Neural cell (in vitro differentiated cells): ENCODE data around the gene TNS3. TPM values are rescaled to one million over a fixed set of nuclear protein-coding genes. Genes with fewer than 3 reads are reported as not detected.

Experiments
- H2AFZ ChIP-seq: fragments of 200-600, 300-800 bp; sonication (generic), shearing (Covaris generic); 2 replicates; pipeline ENCODE4 v1.6.0; 2014; ENCODE audit warnings: low read depth, mild to moderate bottlenecking, antibody characterized with exemption, low read length, moderate library complexity
- H3F3A ChIP-seq: fragments of 200-600 bp; shearing (Covaris generic); 2 replicates; pipeline ENCODE4 v1.6.1; 2016; ENCODE audit warnings: mild to moderate bottlenecking, moderate library complexity, mixed read lengths, antibody characterized with exemption, low read length; ENCODE audit not compliant: insufficient read depth, poor library complexity, severe bottlenecking
- H3K27ac ChIP-seq: fragments of 200-600, 300-800 bp; sonication (generic), shearing (Covaris generic); 2 replicates; pipeline ENCODE4 v1.5.1; 2014; ENCODE audit warnings: mild to moderate bottlenecking, low read length, moderate library complexity
- H3K27me3 ChIP-seq: fragments of 300-800, 200-600 bp; sonication (generic), shearing (Covaris generic); 2 replicates; pipeline ENCODE4 v1.6.0; 2014; ENCODE audit warnings: mild to moderate bottlenecking, low read depth, low read length, moderate library complexity; ENCODE audit not compliant: insufficient read depth
- H3K36me3 ChIP-seq: fragments of 300-800, 200-600 bp; sonication (generic), shearing (Covaris generic); 2 replicates; pipeline ENCODE4 v1.5.1; 2014; ENCODE audit warnings: mild to moderate bottlenecking, antibody characterized with exemption, low read length, moderate library complexity; ENCODE audit not compliant: insufficient read depth
- H3K4me2 ChIP-seq: fragments of 300-800, 200-600 bp; sonication (generic), shearing (Covaris generic); 2 replicates; pipeline ENCODE4 v1.6.0; 2014; ENCODE audit warnings: mild to moderate bottlenecking, low read length
- H3K4me3 ChIP-seq: fragments of 300-800, 200-600 bp; sonication (generic), shearing (Covaris generic); 2 replicates; pipeline ENCODE4 v1.5.1; 2014; ENCODE audit warnings: mild to moderate bottlenecking, low read length, moderate library complexity
- H3K79me2 ChIP-seq: fragments of 200-600 bp; shearing (Covaris generic); replicated peaks from 2 replicates; pipeline ENCODE4 v1.6.0; 2014; ENCODE audit warnings: mild to moderate bottlenecking, low read length, moderate library complexity; ENCODE audit not compliant: insufficient read depth
- H3K9ac ChIP-seq: fragments of 300-800, 200-600 bp; sonication (generic), shearing (Covaris generic); 2 replicates; pipeline ENCODE4 v1.6.1; 2016; ENCODE audit warnings: mild to moderate bottlenecking, low read length, mixed read lengths
- H3K9me2 ChIP-seq: fragments of 200-600 bp; shearing (Covaris generic); 2 replicates; pipeline ENCODE4 v1.6.1; 2016; ENCODE audit warnings: mild to moderate bottlenecking, low read length, mixed read lengths; ENCODE audit not compliant: insufficient read depth
- H3K9me3 ChIP-seq: fragments of 200-600, 300-800 bp; sonication (generic), shearing (Covaris generic); 2 replicates; pipeline ENCODE4 v1.6.1; 2016; ENCODE audit warnings: mild to moderate bottlenecking, mixed run types, low read length, moderate library complexity, mixed read lengths
- H4K20me1 ChIP-seq: fragments of 200-600 bp; shearing (Covaris generic); 2 replicates; pipeline ENCODE4 v1.6.1; 2016; ENCODE audit warnings: mild to moderate bottlenecking, mixed run types; ENCODE audit not compliant: insufficient read depth
- CTCF ChIP-seq: fragments of 450-650 bp; IDR thresholded peaks from 2 replicates; pipeline ENCODE4 v1.5.1; 2014; ENCODE audit warnings: antibody characterized with exemption, mild to moderate bottlenecking, moderate library complexity; ENCODE audit not compliant: poor library complexity, severe bottlenecking
- EP300 ChIP-seq: fragments of 450-650 bp; conservative IDR thresholded peaks from 2 replicates; pipeline ENCODE4 v1.6.1; 2014; ENCODE audit warnings: antibody characterized with exemption, mild to moderate bottlenecking, moderate library complexity; ENCODE audit not compliant: poor library complexity, severe bottlenecking
- EZH2 ChIP-seq: fragments of 200-600, 300-800 bp; shearing (Covaris generic), sonication (generic); IDR thresholded peaks from 2 replicates; pipeline ENCODE4 v1.6.1; 2014; ENCODE audit warnings: antibody characterized with exemption, low read length, borderline replicate concordance, mild to moderate bottlenecking; ENCODE audit not compliant: insufficient read depth, poor library complexity, severe bottlenecking
- MXI1 ChIP-seq: fragments of 450-650 bp; conservative IDR thresholded peaks from 2 replicates; pipeline ENCODE4 v1.6.1; 2014; ENCODE audit warnings: antibody characterized with exemption, mild to moderate bottlenecking; ENCODE audit not compliant: poor library complexity, severe bottlenecking
- POLR2AphosphoS5 ChIP-seq: IDR thresholded peaks from 2 replicates; pipeline ENCODE4 v1.6.1; 2012
- RAD21 ChIP-seq: fragments of 450-650 bp; conservative IDR thresholded peaks from 2 replicates; pipeline ENCODE4 v1.6.1; 2014; ENCODE audit warnings: antibody characterized with exemption, mild to moderate bottlenecking, moderate library complexity
- REST ChIP-seq: IDR thresholded peaks from 2 replicates; pipeline ENCODE4 v1.6.1; 2012; ENCODE audit warnings: borderline replicate concordance
- SMC3 ChIP-seq: fragments of 450-650 bp; conservative IDR thresholded peaks from 2 replicates; pipeline ENCODE4 v1.6.1; 2014; ENCODE audit warnings: antibody characterized with exemption, mild to moderate bottlenecking, moderate library complexity; ENCODE audit not compliant: poor library complexity
- TAF1 ChIP-seq: IDR thresholded peaks from 2 replicates; pipeline ENCODE4 v1.6.1; 2012; ENCODE audit warnings: low read depth
- polyA plus RNA-seq: library from polyadenylated mRNA; depleted of rRNA; stranded (reverse); fragments of >200 nt; gene quantifications from 2 replicates; pipeline ENCODE4 v1.2.3, GENCODE V29; 2014

Gene TNS3
- polyA plus RNA-seq, 1 donor from 2014 or later = 0.58 TPM

GRCh38 chr7:47515305-47515834 lies 66.5 kb downstream of the TNS3 start:
- H3K27ac ChIP-seq = no peak overlapping the region
- H3K4me3 ChIP-seq = no peak overlapping the region
- no peak overlapping the region for H3K4me2 ChIP-seq
- H3F3A ChIP-seq = no peaks in the 10 kb centered on the region
- no peaks in the 10 kb centered on the region for H3K9me2 ChIP-seq
- H2AFZ ChIP-seq = no peak overlapping the region
- no peaks in the 10 kb centered on the region for H3K36me3 ChIP-seq
- no peaks in the 10 kb centered on the region for H3K9me3 ChIP-seq
- no peaks in the 10 kb centered on the region for H4K20me1 ChIP-seq
- no peaks in the 10 kb centered on the region for H3K27me3 ChIP-seq
- no peak overlapping the region for H3K9ac ChIP-seq
- no peaks in the 10 kb centered on the region for H3K79me2 ChIP-seq
- no peak for TF ChIP-seq RAD21
- no peak for TF ChIP-seq EP300
- TF ChIP-seq TAF1 = no peak
- no peak for TF ChIP-seq REST
- no peak for TF ChIP-seq CTCF
- no peak for TF ChIP-seq EZH2
- TF ChIP-seq SMC3 = no peak
- TF ChIP-seq POLR2AphosphoS5 = no peak

GRCh38 chr7:47514818-47515217 lies 67.1 kb downstream of the TNS3 start:
- H2AFZ ChIP-seq = no peak overlapping the region
- no peaks in the 10 kb centered on the region for H3F3A ChIP-seq
- no peaks in the 10 kb centered on the region for H3K79me2 ChIP-seq
- no peaks in the 10 kb centered on the region for H3K9me3 ChIP-seq
- H3K27ac ChIP-seq = no peak overlapping the region
- no peaks in the 10 kb centered on the region for H3K9me2 ChIP-seq
- no peak overlapping the region for H3K4me2 ChIP-seq
- H3K36me3 ChIP-seq = no peaks in the 10 kb centered on the region
- H4K20me1 ChIP-seq = no peaks in the 10 kb centered on the region
- no peaks in the 10 kb centered on the region for H3K27me3 ChIP-seq
- H3K4me3 ChIP-seq = no peak overlapping the region
- TF ChIP-seq SMC3 = no peak
- TF ChIP-seq EP300 = no peak
- TF ChIP-seq TAF1 = no peak
- no peak for TF ChIP-seq POLR2AphosphoS5
- no peak for TF ChIP-seq CTCF
- TF ChIP-seq EZH2 = no peak
- TF ChIP-seq MXI1 = no peak
- TF ChIP-seq REST = no peak
- no peak for TF ChIP-seq RAD21
- H3K9ac ChIP-seq = no peak overlapping the region
